Measurements from ENCODE around the gene ZNF428. TPM values are rescaled to one million over a fixed set of nuclear protein-coding genes. Genes with fewer than 3 reads are reported as not detected.

Gene ZNF428
- total and polyA plus RNA-seq, 2 experiments from 2014 or later, result 40.2 to 74.9 TPM

- H3K27ac ChIP-seq, result no peak overlapping the region
- H4K20me1 ChIP-seq (ENCODE audit: insufficient read depth, poor library complexity, severe bottlenecking), result no peaks in the 10 kb centered on the region
- H3K9me2 ChIP-seq (replicated peaks; ENCODE audit: insufficient read depth), result no peaks in the 10 kb centered on the region
- no peaks in the 10 kb centered on the region for H3K36me3 ChIP-seq (replicated peaks; ENCODE audit: insufficient read depth, low read depth)
- no peak overlapping the region for H3K4me2 ChIP-seq
- no peaks in the 10 kb centered on the region for H3K27me3 ChIP-seq
- peaks cover 24% of the 10 kb centered on the region for H3K79me2 ChIP-seq
- TF ChIP-seq EZH2 (IDR thresholded peaks at IDR 0.05; ENCODE audit: borderline replicate concordance) (no peak), EZH2phosphoT487 (IDR thresholded peaks at IDR 0.05; ENCODE audit: low read depth, severe bottlenecking, unreplicated experiment) (no peak)
- TF ChIP-seq, protein P1, sequence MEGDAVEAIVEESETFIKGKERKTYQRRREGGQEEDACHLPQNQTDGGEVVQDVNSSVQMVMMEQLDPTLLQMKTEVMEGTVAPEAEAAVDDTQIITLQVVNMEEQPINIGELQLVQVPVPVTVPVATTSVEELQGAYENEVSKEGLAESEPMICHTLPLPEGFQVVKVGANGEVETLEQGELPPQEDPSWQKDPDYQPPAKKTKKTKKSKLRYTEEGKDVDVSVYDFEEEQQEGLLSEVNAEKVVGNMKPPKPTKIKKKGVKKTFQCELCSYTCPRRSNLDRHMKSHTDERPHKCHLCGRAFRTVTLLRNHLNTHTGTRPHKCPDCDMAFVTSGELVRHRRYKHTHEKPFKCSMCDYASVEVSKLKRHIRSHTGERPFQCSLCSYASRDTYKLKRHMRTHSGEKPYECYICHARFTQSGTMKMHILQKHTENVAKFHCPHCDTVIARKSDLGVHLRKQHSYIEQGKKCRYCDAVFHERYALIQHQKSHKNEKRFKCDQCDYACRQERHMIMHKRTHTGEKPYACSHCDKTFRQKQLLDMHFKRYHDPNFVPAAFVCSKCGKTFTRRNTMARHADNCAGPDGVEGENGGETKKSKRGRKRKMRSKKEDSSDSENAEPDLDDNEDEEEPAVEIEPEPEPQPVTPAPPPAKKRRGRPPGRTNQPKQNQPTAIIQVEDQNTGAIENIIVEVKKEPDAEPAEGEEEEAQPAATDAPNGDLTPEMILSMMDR (IDR thresholded peaks at IDR 0.05; ENCODE audit: poor library complexity), result no peak
- H3K9me3 ChIP-seq (ENCODE audit: low read depth), result no peaks in the 10 kb centered on the region
- H3K4me1 ChIP-seq (ENCODE audit: insufficient read depth), result no peaks in the 10 kb centered on the region
- WGBS (ENCODE audit: low lambda C conversion rate, missing lambda C conversion rate), result 94% methylated on average over 9 of the region's 9 CpGs
- no peak overlapping the region for H3K4me3 ChIP-seq
- no peak overlapping the region for H2AFZ ChIP-seq
- no peak for DNase-seq (ENCODE audit: low spot score)
These were observed 54.6 kb downstream of the ZNF428 start for GRCh38 chr19:43564800-43565199.

DNA sequence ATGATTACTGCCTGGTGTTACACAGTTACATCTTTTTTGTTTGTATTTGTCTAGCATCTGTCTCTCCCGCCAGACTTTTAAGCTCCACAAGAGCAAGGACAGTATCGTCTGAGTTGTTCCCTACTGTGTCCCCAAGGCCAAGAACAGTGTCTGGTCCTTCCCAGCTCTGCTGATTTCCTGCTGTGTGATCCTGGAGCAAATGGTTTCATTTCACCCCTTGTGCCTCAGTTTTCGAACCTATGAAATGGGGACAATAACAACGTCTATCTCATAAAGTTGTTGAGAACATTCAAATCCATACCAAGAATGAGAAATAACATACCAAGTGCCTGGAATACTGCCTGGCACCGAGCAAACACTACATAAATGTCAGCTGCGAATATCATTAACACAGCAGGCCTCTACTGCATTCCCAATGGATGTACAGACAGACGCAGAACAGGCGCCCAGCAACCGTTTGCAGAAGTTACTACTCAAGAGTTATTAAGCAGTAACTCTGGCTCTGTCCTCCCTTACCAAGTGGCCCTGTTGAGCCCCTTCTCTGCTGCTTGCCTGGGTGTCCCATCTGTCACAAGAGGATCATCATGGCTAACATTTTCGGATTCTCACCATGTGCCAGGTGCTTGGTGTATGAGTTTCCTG lies 55.5 kb downstream of the ZNF428 start:
- WGBS (ENCODE audit: low lambda C conversion rate, missing lambda C conversion rate), result 90% methylated on average over 10 of the region's 10 CpGs
- H3K27ac ChIP-seq, result no peak overlapping the region

GRCh38 chr19:43562698-43563241 lies 56.7 kb downstream of the ZNF428 start:
- 95% methylated on average over 14 of the region's 14 CpGs for WGBS (ENCODE audit: low lambda C conversion rate, missing lambda C conversion rate)
- no peaks in the 10 kb centered on the region for H3K27me3 ChIP-seq
- no peak overlapping the region for H2AFZ ChIP-seq
- DNase-seq (ENCODE audit: low spot score), result no peak
- H3K4me1 ChIP-seq (ENCODE audit: insufficient read depth), result no peaks in the 10 kb centered on the region
- H4K20me1 ChIP-seq (ENCODE audit: insufficient read depth, poor library complexity, severe bottlenecking), result no peaks in the 10 kb centered on the region
- H3K4me2 ChIP-seq, result no peak overlapping the region
- no peaks in the 10 kb centered on the region for H3K9me2 ChIP-seq (replicated peaks; ENCODE audit: insufficient read depth)
- H3K79me2 ChIP-seq, result peaks cover 15% of the 10 kb centered on the region
- no peak overlapping the region for H3K4me3 ChIP-seq
- no peaks in the 10 kb centered on the region for H3K9me3 ChIP-seq (ENCODE audit: low read depth)
- H3K36me3 ChIP-seq (replicated peaks; ENCODE audit: insufficient read depth, low read depth), result no peaks in the 10 kb centered on the region
- TF ChIP-seq, protein P1 (IDR thresholded peaks at IDR 0.05; ENCODE audit: poor library complexity), result no peak
- no peak for TF ChIP-seq EZH2phosphoT487 (IDR thresholded peaks at IDR 0.05; ENCODE audit: low read depth, severe bottlenecking, unreplicated experiment)
- no peak for TF ChIP-seq EZH2 (IDR thresholded peaks at IDR 0.05; ENCODE audit: borderline replicate concordance)
- H3K27ac ChIP-seq, result no peak overlapping the region

More for the DNA sequence above, 55.5 kb downstream of the ZNF428 start:
- no peaks in the 10 kb centered on the region for H3K4me1 ChIP-seq (ENCODE audit: insufficient read depth)
- no peak overlapping the region for H3K4me2 ChIP-seq
- no peaks in the 10 kb centered on the region for H3K36me3 ChIP-seq (replicated peaks; ENCODE audit: insufficient read depth, low read depth)
- no peak overlapping the region for H2AFZ ChIP-seq
- H3K9me3 ChIP-seq (ENCODE audit: low read depth), result no peaks in the 10 kb centered on the region
- no peaks in the 10 kb centered on the region for H3K27me3 ChIP-seq
- no peaks in the 10 kb centered on the region for H4K20me1 ChIP-seq (ENCODE audit: insufficient read depth, poor library complexity, severe bottlenecking)
- DNase-seq (ENCODE audit: low spot score), result no peak
- TF ChIP-seq EZH2phosphoT487 (IDR thresholded peaks at IDR 0.05; ENCODE audit: low read depth, severe bottlenecking, unreplicated experiment), result no peak
- TF ChIP-seq, protein P1 (IDR thresholded peaks at IDR 0.05; ENCODE audit: poor library complexity), result no peak
- TF ChIP-seq EZH2 (IDR thresholded peaks at IDR 0.05; ENCODE audit: borderline replicate concordance), result no peak
- H3K4me3 ChIP-seq, result no peak overlapping the region
- H3K9me2 ChIP-seq (replicated peaks; ENCODE audit: insufficient read depth), result no peaks in the 10 kb centered on the region
- H3K79me2 ChIP-seq, result peaks cover 20% of the 10 kb centered on the region
